HG03565 (cell line): Measurements from ENCODE around the gene PC.

Experiments
- ATAC-seq: cut with Tn5 transposase; IDR thresholded peaks from one replicate; pipeline ENCODE4 v1.9.1; 2021; ENCODE audit warnings: mild to moderate bottlenecking, moderate library complexity; ENCODE audit not compliant: unreplicated experiment

Gene PC

GRCh38 chr11:66912911-66913310 is 45.3 kb downstream of the PC start:
- no peak for ATAC-seq

- no peak for ATAC-seq
Measured at GRCh38 chr11:66912361-66912760, 45.8 kb downstream of the PC start.

GRCh38 chr11:66910669-66911068 is 47.5 kb downstream of the PC start:
- no peak for ATAC-seq

- no peak for ATAC-seq
Measured at GRCh38 chr11:66910016-66910415, 48.2 kb downstream of the PC start.

GRCh38 chr11:66909181-66909580 is 49.0 kb downstream of the PC start:
- no peak for ATAC-seq

- ATAC-seq, result no peak
Measured at GRCh38 chr11:66907751-66908630, 50.2 kb downstream of the PC start.

- ATAC-seq, result no peak
Measured at GRCh38 chr11:66906061-66906733, 52.0 kb downstream of the PC start.

- ATAC-seq, result no peak
Measured at GRCh38 chr11:66905631-66906030, 52.6 kb downstream of the PC start.

GRCh38 chr11:66904981-66905521 is 53.1 kb downstream of the PC start:
- no peak for ATAC-seq

GRCh38 chr11:66904561-66904960 is 53.6 kb downstream of the PC start:
- no peak for ATAC-seq

- ATAC-seq, result no peak
Measured at GRCh38 chr11:66904055-66904454, 54.1 kb downstream of the PC start.

GRCh38 chr11:66902486-66903177 is 55.6 kb downstream of the PC start:
- no peak for ATAC-seq

GRCh38 chr11:66901964-66902390 is 56.2 kb downstream of the PC start:
- no peak for ATAC-seq

GRCh38 chr11:66894141-66894540 is 64.0 kb downstream of the PC start:
- no peak for ATAC-seq

GRCh38 chr11:66892911-66893310 is 65.3 kb downstream of the PC start:
- no peak for ATAC-seq

GRCh38 chr11:66891851-66892660 is 66.1 kb downstream of the PC start:
- ATAC-seq, result peak; percentile 91

GRCh38 chr11:66889960-66890359 is 68.2 kb downstream of the PC start:
- no peak for ATAC-seq

- no peak for ATAC-seq
Measured at GRCh38 chr11:66888282-66888681, 69.9 kb downstream of the PC start.

- ATAC-seq, result no peak
Measured at GRCh38 chr11:66887526-66887925, 70.7 kb downstream of the PC start.

- no peak for ATAC-seq
Measured at GRCh38 chr11:66886671-66887221, 71.4 kb downstream of the PC start.
